ENCODE results near the gene HSPA1B.
A peak's percentile ranks its signal among the peaks of the same experiment; 100 is the strongest.

The HSPA1B gene

DNA sequence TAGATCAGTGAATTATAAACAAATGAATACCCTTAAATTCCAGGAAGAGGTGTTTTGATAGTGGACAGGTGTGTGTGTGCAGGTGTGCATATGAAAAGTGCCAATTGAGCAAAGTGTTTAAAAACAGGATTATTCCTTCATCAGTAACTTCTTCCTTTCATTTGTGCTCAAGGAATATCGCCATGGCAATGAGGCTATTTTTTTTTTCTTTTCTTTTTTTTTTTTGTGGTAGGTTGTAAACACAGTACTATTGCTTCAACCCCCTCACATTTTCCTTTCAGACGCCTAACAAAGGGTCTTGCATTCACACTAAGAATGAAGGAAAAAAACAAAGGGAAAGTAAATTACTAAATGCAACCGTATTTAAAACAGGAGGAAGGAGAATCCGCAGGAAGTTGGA, 2.0 kb upstream of the HSPA1B start:
- no peaks in the 10 kb centered on the region for H3K27me3 ChIP-seq (ENCODE audit: insufficient read depth, poor library complexity, severe bottlenecking)
- TF ChIP-seq REST (IDR thresholded peaks at IDR 0.05; ENCODE audit: insufficient replicate concordance, low read depth) (no peak), GABPA (IDR thresholded peaks at IDR 0.05; ENCODE audit: low read depth) (no peak), SPI1 (IDR thresholded peaks at IDR 0.05; ENCODE audit: borderline replicate concordance, low read depth) (no peak), POLR2AphosphoS5 (IDR thresholded peaks at IDR 0.05; ENCODE audit: low read depth) (no peak)
- TF ChIP-seq, protein P1, sequence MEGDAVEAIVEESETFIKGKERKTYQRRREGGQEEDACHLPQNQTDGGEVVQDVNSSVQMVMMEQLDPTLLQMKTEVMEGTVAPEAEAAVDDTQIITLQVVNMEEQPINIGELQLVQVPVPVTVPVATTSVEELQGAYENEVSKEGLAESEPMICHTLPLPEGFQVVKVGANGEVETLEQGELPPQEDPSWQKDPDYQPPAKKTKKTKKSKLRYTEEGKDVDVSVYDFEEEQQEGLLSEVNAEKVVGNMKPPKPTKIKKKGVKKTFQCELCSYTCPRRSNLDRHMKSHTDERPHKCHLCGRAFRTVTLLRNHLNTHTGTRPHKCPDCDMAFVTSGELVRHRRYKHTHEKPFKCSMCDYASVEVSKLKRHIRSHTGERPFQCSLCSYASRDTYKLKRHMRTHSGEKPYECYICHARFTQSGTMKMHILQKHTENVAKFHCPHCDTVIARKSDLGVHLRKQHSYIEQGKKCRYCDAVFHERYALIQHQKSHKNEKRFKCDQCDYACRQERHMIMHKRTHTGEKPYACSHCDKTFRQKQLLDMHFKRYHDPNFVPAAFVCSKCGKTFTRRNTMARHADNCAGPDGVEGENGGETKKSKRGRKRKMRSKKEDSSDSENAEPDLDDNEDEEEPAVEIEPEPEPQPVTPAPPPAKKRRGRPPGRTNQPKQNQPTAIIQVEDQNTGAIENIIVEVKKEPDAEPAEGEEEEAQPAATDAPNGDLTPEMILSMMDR (IDR thresholded peaks at IDR 0.05; ENCODE audit: insufficient read depth, low read length), result no peak
- no peak for DNase-seq (ENCODE audit: low read depth in 1 of 2, low spot score in 1 of 2)
- H3K4me3 ChIP-seq (replicated peaks; ENCODE audit: insufficient read depth, low read length), result no peak overlapping the region
- no peak overlapping the region for H3K27ac ChIP-seq (replicated peaks)

DNA sequence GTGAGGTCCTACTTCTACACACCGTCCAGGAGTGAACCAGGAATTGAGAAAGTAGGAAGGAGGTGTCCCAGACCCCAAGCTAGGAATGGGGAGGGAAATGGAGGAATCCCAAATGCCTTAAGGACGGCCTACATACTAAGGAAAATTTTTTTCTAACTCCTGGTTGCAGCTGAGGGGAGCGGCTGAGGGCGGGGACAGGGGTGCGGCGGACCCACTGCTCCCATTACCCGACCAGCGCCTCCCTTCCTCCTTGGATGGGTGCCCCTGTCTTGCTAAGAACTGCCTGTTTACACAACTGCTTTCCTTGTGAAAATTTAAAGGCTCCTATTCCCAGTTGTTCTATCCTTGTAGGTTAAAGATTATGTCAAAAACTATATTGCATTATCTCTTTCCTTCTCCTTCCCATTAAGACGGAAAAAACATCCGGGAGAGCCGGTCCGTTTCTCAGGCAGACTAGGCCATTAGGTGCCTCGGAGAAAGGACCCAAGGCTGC, 699 bp upstream of the HSPA1B start:
- Histone ChIP-seq H3K27me3 (ENCODE audit: insufficient read depth, poor library complexity, severe bottlenecking) (no peaks in the 10 kb centered on the region), H3K27ac (replicated peaks) (peak overlapping the region; percentile 87), H3K4me3 (replicated peaks; ENCODE audit: insufficient read depth, low read length) (peak overlapping the region; percentile 71)
- TF ChIP-seq SPI1 (IDR thresholded peaks at IDR 0.05; ENCODE audit: borderline replicate concordance, low read depth) (no peak), GABPA (IDR thresholded peaks at IDR 0.05; ENCODE audit: low read depth) (no peak), REST (IDR thresholded peaks at IDR 0.05; ENCODE audit: insufficient replicate concordance, low read depth) (no peak), POLR2AphosphoS5 (IDR thresholded peaks at IDR 0.05; ENCODE audit: low read depth) (no peak; the same call in 1 of the 2 replicates)
- TF ChIP-seq, protein P1 (IDR thresholded peaks at IDR 0.05; ENCODE audit: insufficient read depth, low read length), result no peak
- peak in 1 of 2 experiments; percentile 77 for DNase-seq (ENCODE audit: low read depth in 1 of 2, low spot score in 1 of 2)

DNA sequence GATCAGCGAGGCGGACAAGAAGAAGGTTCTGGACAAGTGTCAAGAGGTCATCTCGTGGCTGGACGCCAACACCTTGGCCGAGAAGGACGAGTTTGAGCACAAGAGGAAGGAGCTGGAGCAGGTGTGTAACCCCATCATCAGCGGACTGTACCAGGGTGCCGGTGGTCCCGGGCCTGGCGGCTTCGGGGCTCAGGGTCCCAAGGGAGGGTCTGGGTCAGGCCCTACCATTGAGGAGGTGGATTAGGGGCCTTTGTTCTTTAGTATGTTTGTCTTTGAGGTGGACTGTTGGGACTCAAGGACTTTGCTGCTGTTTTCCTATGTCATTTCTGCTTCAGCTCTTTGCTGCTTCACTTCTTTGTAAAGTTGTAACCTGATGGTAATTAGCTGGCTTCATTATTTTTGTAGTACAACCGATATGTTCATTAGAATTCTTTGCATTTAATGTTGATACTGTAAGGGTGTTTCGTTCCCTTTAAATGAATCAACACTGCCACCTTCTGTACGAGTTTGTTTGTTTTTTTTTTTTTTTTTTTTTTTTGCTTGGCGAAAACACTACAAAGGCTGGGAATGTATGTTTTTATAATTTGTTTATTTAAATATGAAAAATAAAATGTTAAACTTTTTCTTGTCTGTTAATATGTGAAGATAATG, 2.2 kb downstream of the HSPA1B start:
- Histone ChIP-seq H3K4me3 (replicated peaks; ENCODE audit: insufficient read depth, low read length) (peak overlapping the region; percentile 72), H3K27me3 (ENCODE audit: insufficient read depth, poor library complexity, severe bottlenecking) (no peaks in the 10 kb centered on the region), H3K27ac (replicated peaks) (peak overlapping the region; percentile 60)
- TF ChIP-seq GABPA (IDR thresholded peaks at IDR 0.05; ENCODE audit: low read depth), result no peak
- TF ChIP-seq REST (IDR thresholded peaks at IDR 0.05; ENCODE audit: insufficient replicate concordance, low read depth), result no peak
- TF ChIP-seq, protein P1 (IDR thresholded peaks at IDR 0.05; ENCODE audit: insufficient read depth, low read length), result no peak
- TF ChIP-seq POLR2AphosphoS5 (IDR thresholded peaks at IDR 0.05; ENCODE audit: low read depth), result no peak
- no peak for TF ChIP-seq SPI1 (IDR thresholded peaks at IDR 0.05; ENCODE audit: borderline replicate concordance, low read depth)
- no peak for DNase-seq (ENCODE audit: low read depth in 1 of 2, low spot score in 1 of 2)
